Stimulated activated CD8-positive, alpha-beta memory T cell treated with anti-CD3 and anti-CD28 coated beads, Interleukin-7, amount 100 ng/mL, for 24 hours (primary cell): ENCODE results near the gene CDC73.
A peak's percentile ranks its signal among the peaks of the same experiment; 100 is the strongest.

ENCODE experiments used
- DNase-seq: peaks from one replicate; pipeline ENCODE4 v3.0.0-alpha.2; 2020; ENCODE audit warnings: low read depth

The CDC73 gene

DNA sequence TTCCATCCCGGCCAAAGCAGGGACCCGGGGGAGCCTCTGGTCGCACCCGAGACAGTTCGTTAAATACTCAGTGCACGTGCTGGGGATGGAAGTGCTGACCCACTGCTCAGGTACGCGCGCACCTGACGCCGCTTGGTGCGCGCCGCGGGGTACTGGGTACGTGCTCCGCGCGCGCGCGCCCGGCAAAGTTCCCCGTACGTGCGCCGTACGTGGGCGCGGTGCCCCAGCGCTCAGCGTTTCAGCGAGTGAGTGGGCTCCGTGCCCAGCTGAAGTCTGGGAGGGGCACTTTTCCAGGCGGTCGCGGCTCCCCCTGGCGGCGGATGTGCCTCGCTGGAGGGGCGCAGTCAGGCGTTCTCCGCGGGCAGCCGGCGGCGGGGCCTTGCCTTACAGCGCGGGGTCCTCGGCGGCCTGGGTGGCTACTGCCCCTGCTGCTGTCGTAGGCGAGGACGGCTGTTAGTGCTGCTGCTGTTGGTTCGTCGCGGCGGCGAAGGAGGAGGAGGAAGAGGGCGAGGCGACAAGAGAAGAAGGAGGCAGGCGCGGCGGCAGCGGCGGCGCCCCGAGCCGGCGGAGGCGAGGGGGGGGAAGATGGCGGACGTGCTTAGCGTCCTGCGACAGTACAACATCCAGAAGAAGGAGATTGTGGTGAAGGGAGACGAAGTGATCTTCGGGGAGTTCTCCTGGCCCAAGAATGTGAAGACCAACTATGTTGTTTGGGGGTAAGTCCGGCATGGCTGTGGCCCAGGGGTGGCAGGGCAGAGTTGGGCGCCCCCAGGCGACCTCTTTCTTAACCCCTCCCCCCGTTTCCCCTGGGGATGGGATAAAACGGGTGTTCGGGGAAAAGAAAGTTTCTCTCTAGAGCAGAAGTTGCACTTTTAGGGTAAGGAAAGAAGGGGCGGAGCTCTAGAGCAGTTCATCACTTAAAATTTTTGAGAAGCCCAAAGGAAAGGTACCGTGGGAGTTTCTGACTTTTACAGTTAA, at the start of gene CDC73:
CDC73 (plus strand) TSS at position 416 of the 978 bp plus-strand sequence; CDS start at position 586, 170 bp downstream.
- DNase-seq, result peak; percentile 99

DNA sequence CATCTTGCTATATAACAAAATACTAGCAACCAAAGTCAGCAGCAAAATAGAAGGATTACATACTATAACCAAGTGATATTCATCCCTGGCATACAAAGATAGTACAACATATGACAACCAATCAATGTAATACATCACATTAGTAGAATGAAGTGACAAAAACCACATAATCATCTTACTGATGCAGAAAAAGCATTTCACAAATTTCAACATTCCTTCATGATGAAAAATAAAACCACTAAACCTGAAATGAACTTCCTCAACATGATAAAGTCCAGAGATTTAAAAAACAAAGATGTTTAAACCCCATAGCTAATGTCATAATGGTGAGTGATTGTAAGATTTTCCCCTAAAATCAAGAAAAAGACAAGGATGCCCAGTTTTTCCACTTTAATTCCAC, 43.8 kb upstream of the CDC73 start:
- DNase-seq, result no peak

DNA sequence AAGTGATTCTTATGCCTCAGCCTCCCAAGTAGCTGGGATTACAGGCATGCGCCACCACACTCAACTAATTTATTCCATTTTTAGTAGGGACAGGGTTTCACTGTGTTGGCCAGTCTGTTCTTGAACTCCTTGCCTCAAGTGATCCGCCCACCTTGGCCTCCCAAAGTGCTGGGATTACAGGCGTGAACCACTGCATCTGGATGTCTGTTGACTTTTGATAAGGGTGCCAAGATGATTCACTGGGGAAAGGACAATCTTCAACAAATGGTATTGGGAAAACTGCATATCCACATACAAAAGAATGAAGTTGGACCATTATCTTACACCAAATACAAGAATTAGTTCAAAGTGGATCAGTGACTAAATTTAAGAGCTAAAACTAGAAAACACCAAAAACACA, 42.6 kb upstream of the CDC73 start:
- DNase-seq, result no peak

DNA sequence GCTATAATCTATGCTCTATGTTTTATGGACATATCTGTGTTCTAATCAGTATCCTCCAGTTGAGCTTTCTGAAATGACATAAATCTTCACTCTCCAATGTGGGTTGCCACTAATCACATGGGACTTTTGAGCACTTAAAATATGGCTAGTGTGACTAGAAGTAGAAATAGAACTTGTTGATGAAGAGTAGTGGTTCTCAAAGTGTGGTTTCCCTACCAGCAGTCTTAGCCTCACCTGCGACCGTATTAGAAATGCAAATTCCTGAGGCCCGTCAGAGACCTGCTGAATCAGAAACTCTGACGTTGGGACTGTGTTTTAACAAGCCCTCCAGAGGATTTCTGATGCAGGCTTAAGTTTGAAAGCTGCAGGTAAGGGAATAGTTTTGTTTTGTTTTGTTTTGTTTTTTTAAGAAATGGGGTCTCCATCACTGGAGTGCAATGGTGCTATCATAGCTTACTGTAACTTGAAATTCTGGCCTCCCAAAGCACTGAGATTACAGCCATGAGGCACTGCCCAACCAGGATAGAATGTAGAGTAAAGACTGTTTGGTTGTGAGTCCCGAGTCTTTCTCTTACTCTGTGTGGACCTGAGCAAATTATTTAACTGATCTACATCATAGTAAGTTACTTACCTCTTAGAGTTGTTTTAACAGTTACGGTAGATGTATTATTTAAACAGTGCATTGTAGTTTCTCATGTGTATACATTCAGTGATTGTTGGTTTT, 38.3 kb upstream of the CDC73 start:
- no peak for DNase-seq

DNA sequence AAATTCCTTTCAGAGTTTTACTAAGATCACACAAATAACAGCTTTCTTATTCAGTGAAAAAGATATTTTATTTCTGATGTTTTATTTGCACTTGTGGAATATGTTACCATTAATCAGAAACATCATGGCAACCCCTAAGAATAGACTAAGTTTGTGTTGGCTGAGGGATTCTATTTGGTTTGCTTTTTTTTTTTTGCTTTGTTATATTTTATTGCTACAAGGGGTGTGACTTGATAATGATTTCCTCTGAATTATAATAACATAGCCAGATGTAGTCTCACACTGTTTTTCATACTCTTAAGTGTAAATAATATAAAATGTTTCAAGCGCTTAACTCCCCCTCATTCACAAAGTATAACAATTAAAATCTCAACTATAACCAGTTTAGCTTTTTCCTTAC, 36.6 kb upstream of the CDC73 start:
- no peak for DNase-seq

DNA sequence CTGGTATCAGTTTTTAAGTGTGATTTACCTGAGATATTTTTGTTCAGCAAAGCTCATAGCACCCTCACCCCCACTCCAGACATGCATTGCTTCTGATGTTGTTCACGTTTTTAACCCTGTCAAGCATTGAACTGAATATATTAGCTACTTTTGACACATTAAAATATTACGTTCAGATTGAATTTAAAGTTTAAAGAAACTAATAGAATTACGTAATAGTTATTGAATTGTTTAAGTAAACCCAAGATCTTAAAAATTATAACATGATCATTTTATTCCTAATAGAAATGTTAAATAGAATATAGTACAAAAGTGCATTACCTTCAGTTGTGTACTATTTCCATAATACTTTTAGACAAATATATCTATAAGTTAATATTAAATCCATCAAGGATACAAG, 35.5 kb upstream of the CDC73 start:
- DNase-seq, result no peak

DNA sequence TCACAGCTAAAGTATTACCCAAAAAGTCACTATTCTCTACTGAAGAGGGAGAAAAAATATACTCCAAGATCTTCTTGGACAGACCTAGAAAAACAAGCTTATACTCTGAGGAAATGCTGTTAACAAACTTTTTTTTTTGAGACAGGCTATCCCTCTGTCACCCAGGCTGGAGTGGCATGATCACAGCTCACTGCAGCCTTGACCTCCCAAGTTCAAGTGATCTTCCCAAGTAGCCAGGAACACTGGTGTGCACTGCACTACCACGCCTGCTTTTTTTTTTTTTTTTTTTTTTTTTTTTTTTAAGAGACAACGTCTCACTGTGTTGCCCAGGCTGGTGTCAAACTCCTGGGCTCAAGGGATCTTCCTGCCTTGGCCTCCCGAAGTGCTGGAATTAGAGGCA, 33.9 kb upstream of the CDC73 start:
- no peak for DNase-seq

DNA sequence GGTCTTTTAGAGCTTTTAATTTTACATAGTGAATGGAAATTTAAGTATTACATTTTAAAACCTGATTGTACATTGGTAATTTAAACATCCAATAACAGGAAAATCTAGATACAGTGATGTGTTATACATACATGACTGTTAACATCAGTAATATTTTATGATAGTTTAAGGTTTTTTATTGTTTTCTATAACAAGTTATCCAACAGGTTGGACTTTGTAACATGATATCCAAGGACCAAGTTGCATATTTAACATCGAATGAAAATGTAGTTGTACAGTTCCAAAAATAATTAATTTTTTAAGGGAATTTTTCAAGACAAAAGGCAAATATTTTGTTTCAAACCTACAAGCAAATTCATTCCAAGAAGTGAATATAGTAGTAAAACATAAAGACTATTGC, 31.0 kb upstream of the CDC73 start:
- no peak for DNase-seq

DNA sequence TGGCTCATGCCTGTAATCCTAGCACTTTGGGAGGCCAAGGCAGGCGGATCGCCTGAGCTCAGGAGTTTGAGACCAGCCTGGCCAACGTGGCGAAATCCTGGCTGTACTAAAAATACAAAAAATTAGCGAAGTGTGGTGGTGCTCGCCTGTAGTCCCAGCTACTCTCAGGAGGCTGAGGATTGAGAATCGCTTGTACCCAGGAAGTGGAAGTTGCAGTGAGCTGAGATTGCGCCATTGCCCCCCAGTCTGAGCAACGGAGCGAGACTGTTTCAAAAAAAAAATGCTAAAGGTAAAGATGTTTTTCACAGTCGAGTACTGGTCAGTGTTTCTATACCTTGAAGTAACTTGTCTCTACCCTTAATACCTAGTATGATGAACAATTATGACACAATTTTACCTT, 27.7 kb upstream of the CDC73 start:
- DNase-seq, result no peak

DNA sequence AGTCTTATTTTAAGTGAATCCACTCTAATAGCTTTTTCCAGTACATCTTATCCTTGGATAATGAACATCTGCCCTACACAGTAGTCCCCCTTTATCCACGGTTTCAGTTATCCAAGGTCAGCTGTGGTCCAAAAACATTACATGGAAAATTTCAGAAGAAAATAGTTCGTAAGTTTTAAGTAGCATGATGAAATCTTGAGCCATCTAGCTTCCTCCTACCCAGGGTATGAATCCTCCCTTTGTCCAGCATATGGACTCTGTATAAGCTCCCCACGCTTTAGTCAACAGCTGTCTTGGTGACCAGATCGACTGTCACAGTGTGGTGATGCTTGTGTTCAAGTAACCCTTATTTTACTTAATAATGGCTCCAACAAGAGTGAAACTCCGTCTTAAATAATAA, 19.2 kb upstream of the CDC73 start:
- DNase-seq, result no peak

DNA sequence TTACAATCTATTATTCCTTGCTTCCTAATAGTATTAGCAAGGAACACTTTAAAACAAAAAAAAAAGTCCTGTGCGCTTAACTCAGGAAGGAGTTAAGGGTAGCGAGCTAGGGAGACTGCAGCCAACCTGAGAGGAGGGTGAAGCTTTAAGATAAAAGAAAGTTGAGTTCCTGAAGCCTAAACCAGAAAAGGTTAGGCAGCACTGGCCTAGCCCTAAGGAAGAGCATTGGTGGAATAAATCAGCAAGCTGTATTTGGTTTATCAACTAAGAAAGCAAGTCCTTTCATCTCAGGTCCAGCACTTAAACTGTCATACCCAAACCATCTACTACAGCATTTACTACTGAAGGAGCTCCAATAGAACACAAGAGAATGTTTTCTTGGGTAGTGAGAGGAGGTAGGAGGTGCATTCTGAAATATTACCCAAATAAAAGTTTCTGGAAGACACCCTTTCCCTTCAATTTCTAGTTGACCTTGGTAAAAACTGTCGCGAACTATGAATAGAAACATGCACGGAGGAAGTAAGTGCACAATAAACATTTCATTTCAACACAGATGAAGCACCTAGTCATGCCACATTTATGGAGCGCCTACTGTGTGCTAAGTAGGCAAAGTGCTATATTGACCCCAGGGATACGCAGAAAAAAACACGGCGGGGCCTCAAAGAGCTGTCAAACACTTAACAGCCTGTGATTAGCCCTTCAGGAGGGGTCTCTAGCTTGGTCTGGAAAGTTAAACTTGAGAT, 17.9 kb upstream of the CDC73 start:
- DNase-seq, result no peak

DNA sequence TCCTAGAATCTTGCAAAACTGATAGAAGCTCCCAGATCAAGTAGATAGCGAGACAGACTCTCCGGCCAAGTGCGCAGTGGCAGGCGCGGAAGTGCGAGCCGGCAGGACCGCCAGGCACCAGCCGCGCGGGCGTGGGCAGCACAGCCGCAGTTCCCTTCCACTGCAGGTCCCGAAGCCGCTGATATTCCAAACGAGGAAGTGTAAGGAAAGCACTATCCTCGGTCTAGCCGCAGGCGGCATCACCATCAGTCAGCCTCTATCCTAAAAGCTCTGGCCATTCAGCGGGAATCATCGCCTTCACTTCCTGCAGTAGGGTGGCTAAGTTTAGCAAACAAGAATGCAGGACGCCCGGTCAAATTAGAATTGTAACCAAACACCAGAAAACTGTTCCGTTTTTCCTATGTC, 17.3 kb upstream of the CDC73 start:
- no peak for DNase-seq

DNA sequence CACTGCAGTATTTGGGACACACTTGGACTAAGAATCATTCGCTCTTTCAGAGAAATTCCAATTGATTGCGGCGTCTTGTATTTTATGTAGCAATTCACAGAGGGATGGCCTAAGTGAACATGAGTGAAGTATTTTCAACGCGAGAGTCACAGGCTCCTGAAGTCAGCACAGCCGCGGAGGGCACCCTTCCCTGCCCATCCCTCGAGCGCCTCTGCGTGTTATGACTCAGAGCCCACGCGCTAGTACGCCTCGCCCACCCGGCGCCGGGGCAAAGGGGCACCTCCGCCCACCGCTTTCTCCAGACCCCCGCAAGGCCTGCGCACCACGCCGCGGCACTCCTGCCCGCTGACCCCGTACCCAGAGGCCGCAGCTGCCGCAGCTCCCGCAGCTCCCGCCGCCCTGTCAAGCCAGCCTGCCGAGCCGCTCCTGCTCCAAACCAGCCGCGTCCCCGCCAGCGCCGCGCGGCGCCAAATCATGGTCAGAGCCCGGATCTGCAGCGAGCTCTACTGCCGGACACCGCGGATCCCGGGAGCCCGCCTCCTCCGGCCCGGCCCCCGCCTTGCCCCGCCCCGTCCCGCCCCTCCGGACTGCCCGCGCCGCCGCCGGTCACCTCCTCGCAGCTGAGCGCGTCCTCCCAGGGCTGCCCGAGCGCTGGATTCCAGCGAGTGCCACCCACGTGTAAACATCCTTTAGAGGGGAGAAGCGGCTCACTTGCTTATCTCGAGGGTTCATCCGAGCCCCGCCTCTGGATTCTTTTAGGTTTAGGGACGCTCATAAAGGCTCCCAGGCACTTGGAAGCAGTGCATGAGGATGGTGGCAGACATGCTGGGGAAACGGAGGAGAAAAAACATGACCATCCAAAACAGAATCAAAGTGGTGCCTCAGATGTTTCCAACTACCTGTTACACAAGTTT, 16.7 kb upstream of the CDC73 start, which contains the start of gene GLRX2:
GLRX2 (minus strand) TSS at position 508 of the 914 bp plus-strand sequence; CDS start at position 476, 32 bp downstream.
- DNase-seq, result peak; percentile 31

DNA sequence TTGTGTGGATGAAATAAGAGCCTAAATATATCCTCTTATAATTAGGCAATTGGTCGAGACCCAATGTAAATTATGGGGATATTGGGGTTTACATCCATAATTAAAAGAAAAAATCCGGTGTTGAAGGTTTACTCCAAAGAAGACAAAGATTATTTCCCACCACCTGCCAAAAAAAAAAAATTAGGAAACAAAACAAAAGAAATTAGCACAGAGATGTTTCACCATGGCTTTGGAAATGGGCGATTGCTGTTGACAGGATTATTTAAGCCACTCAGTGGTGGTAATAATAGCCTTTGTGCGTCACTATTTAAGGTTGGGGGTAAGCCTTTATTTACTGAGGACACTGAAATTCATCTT, 16.0 kb upstream of the CDC73 start:
- DNase-seq, result no peak

DNA sequence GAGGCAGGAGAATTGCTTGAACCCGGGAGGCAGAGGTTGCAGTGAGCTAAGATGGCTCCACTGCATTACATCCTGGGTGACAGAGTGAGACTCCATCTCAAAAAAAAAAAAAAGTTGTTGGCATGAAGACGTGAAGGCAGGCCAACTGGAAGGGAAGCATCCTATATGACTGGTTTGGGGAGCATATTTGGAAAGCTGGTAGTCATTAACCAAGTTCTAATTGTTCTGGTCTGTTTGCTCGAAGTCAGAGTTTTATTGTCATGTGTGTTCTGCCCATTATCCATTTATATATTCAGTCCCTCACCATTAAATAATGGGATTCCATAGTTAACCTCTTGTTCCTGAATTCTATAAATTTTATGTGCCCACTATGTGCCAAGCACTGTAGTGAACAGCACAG, 13.4 kb upstream of the CDC73 start:
- DNase-seq, result no peak

DNA sequence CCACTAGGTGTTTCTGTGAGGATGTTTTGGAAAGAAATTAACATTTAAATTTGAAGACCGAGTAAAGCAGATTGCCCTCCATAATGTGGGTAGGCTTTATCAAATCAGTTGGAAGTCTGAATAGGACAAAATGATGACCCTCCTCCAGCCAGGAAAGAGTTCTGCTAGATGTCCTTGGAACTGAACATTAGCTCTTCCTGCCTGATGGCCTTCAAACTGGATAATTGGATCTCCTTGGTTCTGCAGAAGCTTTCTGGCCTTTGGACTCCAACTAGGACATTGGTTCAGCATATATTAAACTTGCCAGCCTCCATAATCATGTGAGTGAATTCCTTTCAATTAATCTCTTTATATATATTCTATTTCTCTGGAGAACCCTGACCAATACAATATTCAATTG, 12.2 kb upstream of the CDC73 start:
- no peak for DNase-seq

DNA sequence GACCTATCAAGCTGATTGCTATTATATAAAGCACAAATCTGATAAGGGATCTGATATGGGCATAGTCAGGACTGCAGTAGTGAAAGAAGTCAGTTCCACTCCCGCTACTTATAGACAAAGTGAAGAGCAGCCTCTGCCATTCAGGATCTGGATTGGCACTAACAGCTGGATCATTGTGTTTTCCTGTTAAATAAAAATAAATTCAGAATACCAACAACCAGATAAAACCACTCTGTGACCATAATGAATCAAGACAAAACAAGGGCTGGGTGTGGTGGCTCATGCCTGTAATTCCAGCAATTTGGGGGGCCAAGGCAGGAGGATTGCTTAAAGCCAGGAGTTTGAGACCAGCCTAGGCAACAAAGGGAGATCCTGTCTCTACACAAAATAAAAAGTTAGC, 11.6 kb upstream of the CDC73 start:
- no peak for DNase-seq

DNA sequence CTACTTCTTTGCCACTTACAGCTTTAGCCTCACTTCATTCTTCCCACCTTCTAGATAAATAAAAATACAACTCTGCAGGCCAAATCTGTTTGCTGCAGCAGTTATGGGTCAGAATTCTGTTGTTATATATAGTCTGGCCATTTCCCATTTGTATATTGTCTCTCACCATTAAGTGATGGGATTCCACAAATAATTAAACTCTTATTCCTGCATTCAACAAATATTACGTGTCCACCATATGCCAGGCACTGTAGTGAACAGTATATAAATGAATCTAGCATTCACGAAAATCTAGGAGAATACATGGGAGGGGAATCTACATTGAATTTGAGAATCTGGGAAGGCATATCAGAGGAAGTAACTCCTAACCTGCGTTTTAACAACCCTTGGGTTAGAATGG, 11.0 kb upstream of the CDC73 start:
- no peak for DNase-seq

DNA sequence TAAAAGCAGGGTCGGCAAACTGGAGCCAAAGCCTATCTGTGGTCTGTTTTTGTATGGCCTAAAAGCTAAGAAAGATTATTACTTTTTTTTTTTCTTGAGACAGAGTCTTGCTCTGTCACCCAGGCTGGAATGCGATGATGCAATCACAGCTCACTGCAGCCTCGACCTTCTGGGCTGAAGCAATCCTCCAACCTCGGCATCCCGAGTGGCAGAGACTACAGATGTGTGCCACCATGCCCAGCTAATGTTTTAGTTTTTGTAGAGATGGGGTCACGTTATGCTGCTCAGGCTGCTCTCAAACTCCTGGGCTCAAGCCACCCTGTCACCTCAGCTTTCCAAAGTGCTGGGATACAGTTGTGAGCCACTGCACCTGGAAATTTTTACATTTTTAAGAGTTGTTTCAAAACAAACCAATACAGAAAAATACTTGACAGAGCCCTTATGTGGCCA, 10.2 kb upstream of the CDC73 start:
- no peak for DNase-seq

DNA sequence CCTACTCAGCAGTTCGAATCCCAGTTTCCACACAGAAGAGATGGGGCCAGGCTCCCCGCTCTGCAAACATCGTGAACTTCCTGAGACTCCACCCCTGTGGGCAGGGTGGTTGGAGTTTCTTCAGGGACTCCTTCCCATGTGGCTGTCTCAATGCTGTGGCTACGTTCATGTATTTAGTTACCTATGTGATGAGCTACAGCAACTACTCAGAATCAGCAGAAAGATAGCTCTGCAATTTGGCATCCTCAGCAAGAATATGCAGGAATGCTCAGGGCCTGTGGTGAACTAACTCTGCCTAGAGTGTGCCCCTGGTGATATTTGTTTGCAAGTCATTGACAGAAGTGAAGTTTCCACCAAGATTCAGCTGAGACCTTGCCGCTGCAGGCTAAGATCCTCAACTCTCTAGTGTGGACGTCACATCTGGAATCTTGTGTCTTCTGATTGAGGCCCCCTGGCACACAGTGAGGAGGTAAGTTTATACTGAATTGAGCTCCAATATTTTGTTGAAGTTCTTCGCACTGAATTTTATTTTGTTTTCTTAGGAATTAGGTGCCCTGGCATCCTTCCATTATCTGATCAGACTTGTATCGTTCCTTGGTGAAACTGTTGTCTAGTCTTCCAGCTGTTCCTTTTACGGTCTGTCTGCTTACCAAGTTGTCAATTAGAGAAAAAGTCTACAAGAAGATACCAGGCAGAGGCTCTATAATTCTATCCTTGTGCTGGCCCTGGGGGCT, 8.4 kb upstream of the CDC73 start:
- no peak for DNase-seq

DNA sequence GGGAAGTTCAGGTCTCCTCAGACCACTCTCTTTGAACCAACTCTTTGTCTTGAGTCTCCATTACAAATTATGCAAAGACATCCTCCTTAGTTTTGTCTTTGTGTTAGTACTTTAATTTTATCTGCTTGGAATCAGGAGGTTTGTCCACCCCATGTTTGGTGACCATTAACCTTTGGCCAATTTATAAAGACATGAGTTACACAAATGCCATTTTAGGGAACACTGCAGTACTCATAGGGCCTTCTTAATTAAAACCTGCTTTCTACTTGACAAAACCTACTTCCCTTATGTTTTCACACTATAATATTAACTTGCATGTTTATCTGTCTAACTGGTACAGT, 7.9 kb upstream of the CDC73 start:
- DNase-seq, result no peak
